ENCODE results near the gene GOLGB1. TPM values are rescaled to one million over a fixed set of nuclear protein-coding genes. Genes with fewer than 3 reads are reported as not detected.
A peak's percentile ranks its signal among the peaks of the same experiment; 100 is the strongest.

GOLGB1 gene
- total and polyA plus RNA-seq, 3 donors from 2014 or later, result 11.5 to 72.5 (median 72.3) TPM

DNA sequence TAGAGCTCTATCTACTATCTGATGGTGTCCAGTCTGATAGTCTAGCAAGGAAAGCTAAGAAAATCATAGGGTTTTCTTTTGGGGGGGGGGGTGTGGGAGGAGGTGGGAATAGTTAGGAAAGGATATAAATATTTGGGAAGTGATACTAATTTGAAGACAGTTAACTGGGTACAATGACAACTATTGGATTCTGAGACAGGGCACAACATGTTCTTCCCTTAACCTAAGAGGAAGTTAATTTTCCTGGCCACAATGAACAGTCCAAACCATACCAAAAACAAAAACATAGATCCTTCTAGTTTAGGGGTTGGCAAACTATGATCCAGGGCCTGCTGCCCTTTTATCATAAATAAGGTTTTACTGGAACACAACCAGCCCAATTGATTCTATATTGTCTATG, 78.9 kb downstream of the GOLGB1 start:
- intact Hi-C loops (cut with DNase I; ENCODE audit: low total_unique reads), result no loop called here

DNA sequence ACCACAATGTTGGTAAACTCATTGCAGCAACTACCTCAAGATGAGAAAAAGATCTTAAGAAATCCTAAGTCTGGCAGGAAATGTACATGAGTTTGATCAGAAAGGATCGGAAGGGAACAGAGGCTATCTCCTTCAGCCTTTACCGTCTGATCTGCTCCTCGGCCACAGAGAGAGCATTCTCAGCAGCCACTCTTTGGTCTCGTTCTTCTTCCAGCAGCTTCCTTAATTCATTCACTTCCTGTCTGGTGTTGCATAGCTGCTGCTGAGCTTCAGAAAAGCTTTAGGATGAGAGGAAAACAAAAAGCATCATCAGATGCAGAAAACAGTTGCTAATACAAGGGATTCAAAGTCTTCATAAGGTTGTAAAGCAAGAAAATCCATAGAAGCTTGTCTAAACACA, 82.2 kb downstream of the GOLGB1 start:
- Histone ChIP-seq H3K4me3 (no peak overlapping the region), H3K27me3 (no peaks in the 10 kb centered on the region), H3K4me1 (no peaks in the 10 kb centered on the region), H3K36me3 (ENCODE audit: low read depth, missing control alignments) (no peaks in the 10 kb centered on the region), H3K9me3 (no peaks in the 10 kb centered on the region), H3K27ac (peak overlapping the region in 1 of 2 donors; percentile 4)
- intact Hi-C loops (cut with DNase I; ENCODE audit: low total_unique reads), result no loop called here
- TF ChIP-seq POLR2A (IDR thresholded peaks at IDR 0.05), result no peak
- TF ChIP-seq, protein P1, sequence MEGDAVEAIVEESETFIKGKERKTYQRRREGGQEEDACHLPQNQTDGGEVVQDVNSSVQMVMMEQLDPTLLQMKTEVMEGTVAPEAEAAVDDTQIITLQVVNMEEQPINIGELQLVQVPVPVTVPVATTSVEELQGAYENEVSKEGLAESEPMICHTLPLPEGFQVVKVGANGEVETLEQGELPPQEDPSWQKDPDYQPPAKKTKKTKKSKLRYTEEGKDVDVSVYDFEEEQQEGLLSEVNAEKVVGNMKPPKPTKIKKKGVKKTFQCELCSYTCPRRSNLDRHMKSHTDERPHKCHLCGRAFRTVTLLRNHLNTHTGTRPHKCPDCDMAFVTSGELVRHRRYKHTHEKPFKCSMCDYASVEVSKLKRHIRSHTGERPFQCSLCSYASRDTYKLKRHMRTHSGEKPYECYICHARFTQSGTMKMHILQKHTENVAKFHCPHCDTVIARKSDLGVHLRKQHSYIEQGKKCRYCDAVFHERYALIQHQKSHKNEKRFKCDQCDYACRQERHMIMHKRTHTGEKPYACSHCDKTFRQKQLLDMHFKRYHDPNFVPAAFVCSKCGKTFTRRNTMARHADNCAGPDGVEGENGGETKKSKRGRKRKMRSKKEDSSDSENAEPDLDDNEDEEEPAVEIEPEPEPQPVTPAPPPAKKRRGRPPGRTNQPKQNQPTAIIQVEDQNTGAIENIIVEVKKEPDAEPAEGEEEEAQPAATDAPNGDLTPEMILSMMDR (IDR thresholded peaks at IDR 0.05), result no peak
- no peak for DNase-seq
- WGBS, 2 donors, result 60 to 69% methylated on average over 4 of the region's 4 CpGs

More for the DNA sequence above, 78.9 kb downstream of the GOLGB1 start:
- DNase-seq, result no peak
- no peak overlapping the region for H3K4me3 ChIP-seq
- H3K9me3 ChIP-seq, result no peaks in the 10 kb centered on the region
- no peaks in the 10 kb centered on the region for H3K4me1 ChIP-seq
- H3K27me3 ChIP-seq, result no peaks in the 10 kb centered on the region
- TF ChIP-seq, protein P1 (IDR thresholded peaks at IDR 0.05), result no peak
- TF ChIP-seq POLR2A (IDR thresholded peaks at IDR 0.05), result no peak
- H3K36me3 ChIP-seq (ENCODE audit: low read depth, missing control alignments), result no peaks in the 10 kb centered on the region
- peak overlapping the region in 1 of 2 donors; percentile 28 for H3K27ac ChIP-seq

DNA sequence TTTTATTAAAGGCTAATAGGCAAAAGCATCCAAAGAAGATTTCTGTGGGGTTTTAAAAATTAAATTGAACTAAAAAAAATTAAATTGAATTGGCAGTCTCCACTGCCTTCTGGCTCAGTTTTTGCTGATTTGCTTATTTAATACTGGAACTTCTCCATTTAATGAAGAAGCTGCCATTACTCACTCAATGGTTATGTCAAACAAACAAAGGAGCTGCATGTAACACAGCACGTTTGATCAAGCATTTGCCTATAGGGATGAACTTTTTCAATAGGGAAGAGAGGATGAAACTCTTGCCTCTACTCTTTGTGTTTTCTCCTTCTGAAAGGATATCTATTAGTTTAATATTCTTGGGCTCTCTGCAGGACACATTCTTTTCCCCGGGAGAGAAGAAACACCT, 84.1 kb downstream of the GOLGB1 start:
- no peaks in the 10 kb centered on the region for H3K36me3 ChIP-seq (ENCODE audit: low read depth, missing control alignments)
- no peak for DNase-seq
- 68 to 72% methylated on average over 2 of the region's 2 CpGs for WGBS, 2 donors
- no peaks in the 10 kb centered on the region for H3K27me3 ChIP-seq
- intact Hi-C loops (cut with DNase I; ENCODE audit: low total_unique reads), result no loop called here
- no peaks in the 10 kb centered on the region for H3K4me1 ChIP-seq
- TF ChIP-seq, protein P1 (IDR thresholded peaks at IDR 0.05), result no peak
- no peak for TF ChIP-seq POLR2A (IDR thresholded peaks at IDR 0.05)
- no peaks in the 10 kb centered on the region for H3K9me3 ChIP-seq
- no peak overlapping the region for H3K27ac ChIP-seq
- H3K4me3 ChIP-seq, result no peak overlapping the region

DNA sequence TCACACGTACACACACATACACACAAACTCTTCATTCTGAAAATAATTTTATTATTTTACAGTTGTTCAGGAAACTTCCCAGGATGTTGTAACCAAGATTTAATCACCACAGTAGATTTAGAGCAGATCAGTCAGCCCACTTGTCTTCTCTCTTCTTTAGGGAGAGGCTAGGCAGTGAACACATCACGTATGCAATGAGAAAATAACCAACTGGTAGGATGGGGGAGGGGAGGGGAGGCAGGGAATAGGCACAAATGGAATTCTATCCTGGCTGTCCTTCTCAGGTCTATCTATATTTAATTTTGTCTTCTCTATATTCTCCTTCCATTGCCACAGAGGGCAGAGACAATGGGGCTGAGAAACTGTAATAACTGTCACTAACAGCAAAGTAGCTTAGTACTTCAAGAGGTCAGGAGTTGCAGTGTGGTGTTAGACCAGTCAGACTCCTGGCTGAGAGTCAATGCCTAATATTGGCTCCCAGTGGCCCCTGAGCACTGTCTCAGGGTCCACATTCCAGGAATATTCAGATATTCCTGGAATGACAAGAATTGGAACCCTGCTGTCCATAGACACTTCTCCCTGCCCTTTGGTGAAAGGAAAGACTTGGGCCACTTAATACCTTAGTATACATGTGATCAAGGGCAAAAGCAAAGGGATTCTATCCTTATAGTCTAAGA, 86.2 kb downstream of the GOLGB1 start:
- no peak for DNase-seq
- Histone ChIP-seq H3K9me3 (no peaks in the 10 kb centered on the region), H3K4me1 (no peaks in the 10 kb centered on the region), H3K4me3 (no peak overlapping the region), H3K36me3 (ENCODE audit: low read depth, missing control alignments) (no peaks in the 10 kb centered on the region), H3K27me3 (no peaks in the 10 kb centered on the region), H3K27ac (no peak overlapping the region)
- intact Hi-C loops (cut with DNase I; ENCODE audit: low total_unique reads), result no loop called here
- WGBS, 2 donors, result 82 to 88% methylated on average over 2 of the region's 2 CpGs
- TF ChIP-seq POLR2A (IDR thresholded peaks at IDR 0.05), result no peak
- TF ChIP-seq, protein P1 (IDR thresholded peaks at IDR 0.05), result no peak

DNA sequence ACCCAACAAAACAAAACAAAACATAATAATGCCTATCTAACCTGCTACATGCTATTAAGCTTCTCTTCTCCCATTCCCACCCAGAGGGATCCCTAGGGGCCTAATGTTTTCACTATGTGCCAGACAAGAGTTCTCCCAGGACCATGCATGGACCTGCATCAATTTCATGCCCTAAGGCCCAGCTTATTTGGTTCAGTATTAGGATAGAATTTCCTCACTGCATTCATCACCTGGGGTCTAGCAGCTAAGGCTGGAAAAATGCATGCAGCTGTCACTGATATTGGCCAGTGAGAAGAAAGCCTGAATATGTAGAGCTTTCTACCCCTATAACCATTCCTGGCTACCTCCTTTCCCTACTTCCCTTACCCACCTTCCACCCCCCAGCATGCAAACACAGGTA, 86.8 kb downstream of the GOLGB1 start:
- intact Hi-C loops (cut with DNase I; ENCODE audit: low total_unique reads), result no loop called here
- Histone ChIP-seq H3K27me3 (no peaks in the 10 kb centered on the region), H3K36me3 (ENCODE audit: low read depth, missing control alignments) (no peaks in the 10 kb centered on the region), H3K4me1 (no peaks in the 10 kb centered on the region), H3K27ac (no peak overlapping the region), H3K9me3 (no peaks in the 10 kb centered on the region), H3K4me3 (no peak overlapping the region)
- TF ChIP-seq, protein P1 (IDR thresholded peaks at IDR 0.05), result no peak
- no peak for TF ChIP-seq POLR2A (IDR thresholded peaks at IDR 0.05)
- no peak for DNase-seq

All from testis (tissue), 3 donors.